ENCODE measurements around the gene ACOT11.

Gene ACOT11

DNA sequence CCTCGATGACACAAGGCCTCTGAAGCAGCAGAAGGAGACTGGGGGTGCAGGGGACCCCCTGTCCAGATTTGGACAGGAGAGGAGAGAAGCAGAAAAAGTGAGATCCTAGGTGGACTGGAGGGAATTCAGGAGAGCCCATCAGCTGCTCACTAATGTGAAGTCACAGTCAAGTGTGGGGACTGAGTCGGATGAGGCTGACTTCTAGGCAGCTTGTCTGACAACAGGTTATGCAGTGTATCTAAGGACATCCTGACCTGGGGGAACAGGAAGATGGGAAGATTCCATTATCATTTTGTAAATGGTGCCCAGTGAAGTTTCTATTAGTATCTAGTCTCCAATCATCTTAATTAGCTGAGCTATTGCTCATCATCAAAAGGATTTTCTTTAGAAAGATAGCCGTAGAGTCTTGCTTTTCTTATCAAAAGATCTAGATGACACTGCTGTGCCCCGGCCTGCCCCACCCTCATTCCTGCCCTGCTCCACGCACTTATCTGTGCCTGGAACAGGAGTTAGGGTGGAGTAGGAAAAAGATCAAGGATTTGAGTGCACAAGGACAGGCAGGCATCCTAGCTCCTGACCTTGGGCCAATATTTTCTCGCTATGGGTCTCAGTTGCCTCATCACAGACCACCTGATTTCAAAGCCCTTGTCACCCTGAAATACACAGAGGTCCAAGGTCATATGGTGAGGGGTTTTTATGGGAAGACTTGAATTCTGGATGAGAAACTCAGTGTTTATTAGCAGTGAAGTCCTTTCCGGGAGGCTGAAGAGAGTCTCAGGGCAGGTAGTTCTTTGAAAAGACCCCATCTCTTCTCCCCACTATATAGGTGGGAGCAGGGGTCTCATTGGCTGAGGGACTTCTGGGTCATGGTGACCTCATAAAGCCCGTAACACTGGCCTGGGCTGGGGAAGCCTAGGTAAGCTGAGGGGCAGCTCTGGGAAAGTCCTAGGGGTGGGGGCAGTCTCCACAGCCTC lies 93.1 kb downstream of the ACOT11 start, which contains the start of gene MROH7:
Gene MROH7 (plus strand): TSS at position 924 of the 974 bp plus-strand sequence. CDS start 11,141 bp downstream, outside the sequence.
- DNase-seq (ENCODE audit: extremely low read depth in 1 of 2, low read depth in 1 of 2) = no peak

DNA sequence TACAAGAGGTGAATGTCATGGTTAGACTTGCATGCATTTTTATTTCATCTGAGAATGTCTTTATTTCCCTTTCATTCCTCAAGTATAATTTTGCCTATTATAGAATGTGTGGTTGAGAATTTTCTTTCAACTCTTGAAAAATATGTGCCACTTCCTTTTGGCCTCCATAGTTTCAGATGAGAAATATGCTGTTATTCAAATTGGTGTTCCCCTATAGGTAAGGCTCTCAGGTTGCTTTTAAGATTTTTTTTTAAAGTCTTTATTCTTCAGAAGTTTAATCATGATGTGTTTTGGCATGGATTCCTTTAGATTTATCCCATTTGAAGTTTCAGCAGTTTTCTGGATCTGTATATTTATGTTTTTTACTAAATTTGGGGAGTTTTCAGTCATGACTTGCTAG lies 95.7 kb downstream of the ACOT11 start:
- DNase-seq (ENCODE audit: extremely low read depth in 1 of 2, low read depth in 1 of 2) = no peak

DNA sequence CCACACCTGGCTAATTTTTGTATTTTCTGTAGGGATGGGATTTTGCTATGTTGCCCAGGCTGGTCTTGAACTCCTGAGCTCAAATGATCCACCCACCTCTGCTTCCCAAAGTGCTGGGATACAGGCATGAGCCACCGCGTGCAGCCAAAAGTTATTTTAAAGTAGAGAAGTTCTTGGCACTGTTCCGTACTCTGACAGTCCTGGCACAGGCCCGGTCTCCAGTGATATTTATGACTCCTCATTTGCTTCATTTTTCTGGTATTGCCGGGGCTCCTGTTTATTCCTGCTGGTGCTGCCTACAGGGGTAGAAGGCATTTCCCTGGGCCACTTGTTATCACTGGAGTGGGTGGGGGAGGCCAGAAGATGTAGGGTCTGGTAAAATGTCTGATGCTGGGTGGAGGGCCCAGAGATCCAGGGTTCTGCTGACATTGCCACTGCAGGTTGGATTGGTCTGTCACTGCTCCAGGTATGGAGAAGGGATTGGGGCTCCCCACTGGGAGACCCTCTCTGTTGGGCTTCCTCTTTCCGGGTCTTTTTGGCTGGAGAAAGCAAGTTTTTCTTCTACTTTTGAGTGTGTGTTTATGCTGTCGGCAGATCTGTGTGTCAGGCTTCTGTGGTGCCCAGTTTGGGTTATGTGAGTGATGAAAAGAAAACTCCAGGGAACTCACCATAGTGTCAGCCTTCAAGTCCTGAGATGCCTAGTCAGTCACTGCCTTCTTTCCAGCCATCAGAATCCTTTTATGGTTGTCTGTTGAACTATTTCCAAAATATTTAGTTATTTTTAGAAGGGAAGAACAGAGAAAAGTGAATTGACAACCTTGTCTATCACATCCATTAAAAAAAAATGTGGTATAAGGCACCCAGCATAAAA lies 98.0 kb downstream of the ACOT11 start:
- DNase-seq (ENCODE audit: extremely low read depth in 1 of 2, low read depth in 1 of 2) = no peak

DNA sequence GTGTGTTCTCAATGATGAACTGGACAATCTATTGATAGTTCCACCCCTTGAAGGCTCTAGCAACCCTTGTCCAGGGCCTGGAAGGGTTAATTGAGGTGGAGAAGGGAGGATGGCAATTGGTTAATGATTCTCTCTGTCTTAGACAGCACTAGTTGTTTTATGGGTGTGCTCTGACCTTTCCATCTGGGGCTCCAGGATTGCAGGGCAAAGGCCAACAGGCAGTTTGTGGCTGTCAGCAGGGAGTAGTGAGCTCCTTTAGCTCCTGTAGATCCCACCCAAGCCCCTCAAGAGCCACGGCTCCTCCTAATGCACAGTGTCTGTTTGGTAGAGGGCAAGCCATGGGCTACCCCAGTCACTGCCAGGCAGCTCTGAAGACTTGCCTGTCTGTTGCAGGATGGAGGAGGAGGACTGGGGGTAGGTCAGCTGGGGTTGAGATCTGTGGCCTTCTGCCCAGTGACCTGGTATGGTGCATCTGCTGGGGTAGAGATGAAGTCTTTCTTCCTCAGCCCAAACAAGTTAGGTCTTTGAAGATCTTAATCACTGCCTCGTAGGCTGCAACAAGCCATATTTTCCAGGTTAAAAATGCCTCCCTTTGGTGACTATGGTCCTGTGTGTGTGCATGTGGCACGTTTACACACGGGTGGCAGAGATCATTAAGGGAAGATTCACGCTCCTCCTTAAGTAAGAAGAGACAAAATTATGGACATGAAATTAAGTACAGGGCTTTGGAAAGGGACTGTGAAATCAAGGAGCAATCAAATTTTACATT lies 101.3 kb downstream of the ACOT11 start:
- no peak for DNase-seq (ENCODE audit: extremely low read depth in 1 of 2, low read depth in 1 of 2)

DNA sequence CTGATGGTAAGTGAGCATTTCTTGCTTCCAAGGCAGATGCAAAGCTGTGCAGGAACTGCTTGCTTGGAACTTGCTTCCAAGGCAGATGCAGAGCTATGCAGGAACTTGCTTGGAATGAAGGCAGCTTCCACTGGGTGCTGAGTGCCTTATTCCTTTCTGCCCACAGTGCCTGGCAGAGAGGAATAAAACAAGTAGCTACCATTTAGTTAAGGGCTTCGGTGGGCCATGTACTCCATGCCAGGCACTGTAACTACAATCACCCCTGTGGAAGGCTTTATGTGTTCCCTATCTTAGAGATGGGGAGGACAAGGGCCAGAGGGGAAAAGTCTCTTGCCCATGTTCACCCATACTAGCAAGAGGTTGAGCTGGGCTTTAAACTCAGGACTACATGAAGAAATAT lies 101.9 kb downstream of the ACOT11 start:
- no peak for DNase-seq (ENCODE audit: extremely low read depth in 1 of 2, low read depth in 1 of 2)

DNA sequence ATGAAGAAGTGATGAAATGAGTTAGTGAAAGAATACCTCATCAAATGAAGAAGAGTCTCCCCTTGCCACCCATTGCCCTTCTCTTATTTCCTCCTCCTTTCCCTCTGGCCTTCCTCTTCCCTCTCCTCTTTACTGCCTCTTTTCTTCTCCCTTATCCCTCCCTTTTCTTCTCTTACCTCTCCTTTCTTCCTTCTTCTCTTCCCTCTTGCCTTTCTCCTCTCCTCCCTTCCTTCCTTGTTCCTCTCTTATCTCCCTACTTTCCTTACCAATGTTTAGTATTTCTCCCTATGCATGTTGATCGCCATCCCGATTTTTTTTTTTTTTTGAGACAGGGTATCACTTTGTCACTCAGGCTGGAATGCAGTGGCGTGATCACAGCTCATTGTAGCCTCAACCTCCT lies 102.4 kb downstream of the ACOT11 start:
- DNase-seq (ENCODE audit: extremely low read depth in 1 of 2, low read depth in 1 of 2) = no peak

DNA sequence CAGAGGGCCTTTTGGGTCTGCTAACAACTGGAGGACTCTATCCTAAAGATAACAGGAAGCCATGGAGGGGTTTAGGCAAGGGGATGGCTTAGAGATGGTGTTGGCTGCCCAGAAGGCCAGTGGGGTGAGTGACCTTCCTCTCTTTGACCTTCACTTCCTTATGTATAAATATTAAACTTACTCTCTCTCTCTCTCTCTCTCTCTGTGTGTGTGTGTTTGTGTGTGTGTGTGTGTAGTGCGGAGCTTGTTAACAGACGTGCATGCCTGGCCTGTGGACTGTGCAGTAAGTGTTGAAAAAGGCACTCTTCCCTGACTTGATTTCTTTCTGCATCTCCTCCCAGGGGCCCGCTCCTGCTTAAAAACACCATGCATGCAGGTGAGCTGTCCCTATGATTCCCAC lies 103.6 kb downstream of the ACOT11 start:
- DNase-seq (ENCODE audit: extremely low read depth in 1 of 2, low read depth in 1 of 2) = no peak

DNA sequence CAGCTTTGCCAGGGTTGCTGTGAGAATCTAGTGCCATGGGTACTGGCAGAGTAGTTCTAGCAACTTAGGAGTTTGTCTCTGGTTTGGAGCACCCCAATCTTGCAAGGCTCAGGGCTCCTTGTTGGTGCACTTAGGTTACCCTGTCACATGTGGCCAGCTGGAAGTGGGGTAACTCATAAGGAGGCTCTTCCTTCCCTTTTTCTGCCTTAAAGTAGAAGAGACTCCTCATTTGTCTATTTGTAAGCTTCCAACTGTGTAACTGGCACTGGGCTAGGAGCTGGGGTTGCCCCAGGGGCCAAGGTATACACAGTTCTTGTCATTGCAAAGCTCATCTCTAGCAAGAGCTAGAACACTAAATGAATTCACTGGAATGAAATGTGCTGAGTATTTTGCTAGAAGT lies 104.1 kb downstream of the ACOT11 start:
- DNase-seq (ENCODE audit: extremely low read depth in 1 of 2, low read depth in 1 of 2) = no peak

DNA sequence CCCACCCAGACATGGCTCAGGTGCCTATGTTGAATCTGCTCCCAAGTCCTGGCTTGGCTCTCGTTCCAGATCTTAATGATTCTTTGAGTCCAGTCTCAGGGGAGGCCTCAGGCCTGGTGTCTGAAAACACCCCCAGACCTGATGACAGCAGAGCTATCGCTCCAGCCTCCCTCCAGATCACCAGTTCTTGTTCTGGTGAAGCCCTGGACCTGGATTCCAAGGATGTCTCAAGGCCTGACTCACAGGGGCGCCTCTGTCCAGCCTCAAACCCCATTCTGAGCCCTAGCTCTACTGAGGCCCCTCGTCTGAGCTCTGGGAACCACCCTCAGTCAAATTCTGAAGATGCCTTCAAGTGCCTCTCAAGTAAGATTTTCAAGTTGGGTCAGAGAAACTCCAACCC lies 105.0 kb downstream of the ACOT11 start:
- DNase-seq (ENCODE audit: extremely low read depth in 1 of 2, low read depth in 1 of 2) = no peak

DNA sequence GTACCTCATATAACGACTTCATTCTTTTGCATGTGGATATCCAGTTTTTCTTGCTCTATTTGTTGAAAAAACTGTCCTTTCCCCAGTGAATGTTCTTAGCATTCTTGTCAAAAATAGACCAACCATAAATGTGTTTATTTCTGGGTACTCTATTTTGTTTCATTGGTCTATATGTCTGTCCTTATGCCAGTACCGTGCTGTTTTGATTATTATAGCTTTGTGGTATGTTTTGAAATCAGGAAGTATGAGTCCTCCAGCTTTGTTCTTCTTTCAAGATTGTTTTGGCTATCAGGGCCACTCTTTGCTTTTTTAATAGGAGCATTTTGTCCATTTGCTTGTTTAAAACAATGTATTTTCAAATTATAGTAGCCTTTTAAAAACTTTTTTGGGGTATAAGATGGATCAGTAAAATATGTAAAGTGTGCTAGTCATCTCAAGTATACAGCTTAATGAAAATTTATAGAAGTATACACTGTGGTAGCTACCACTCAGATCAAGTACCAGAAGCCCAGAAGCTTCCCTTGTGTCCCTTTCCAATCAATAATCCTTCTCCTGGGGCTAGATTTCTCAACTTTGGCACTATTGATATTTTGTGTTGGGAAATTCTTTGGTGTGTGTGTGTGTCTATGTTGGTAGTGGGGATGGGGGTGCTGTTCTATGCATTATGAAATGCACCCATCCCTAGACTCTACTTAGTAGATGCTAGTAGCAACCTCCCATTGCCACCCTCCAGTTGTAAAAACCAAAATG lies 110.3 kb downstream of the ACOT11 start:
- DNase-seq (ENCODE audit: extremely low read depth in 1 of 2, low read depth in 1 of 2) = no peak
